ENCODE measurements around the gene RPS6KB2. TPM values are rescaled to one million over a fixed set of nuclear protein-coding genes. Genes with fewer than 3 reads are reported as not detected.

The RPS6KB2 gene
- total and polyA plus RNA-seq, 2 donors (not counting 3 experiments of a cell fraction or from before 2014, with no cell fraction given) = 53.8 to 60.0 TPM

DNA sequence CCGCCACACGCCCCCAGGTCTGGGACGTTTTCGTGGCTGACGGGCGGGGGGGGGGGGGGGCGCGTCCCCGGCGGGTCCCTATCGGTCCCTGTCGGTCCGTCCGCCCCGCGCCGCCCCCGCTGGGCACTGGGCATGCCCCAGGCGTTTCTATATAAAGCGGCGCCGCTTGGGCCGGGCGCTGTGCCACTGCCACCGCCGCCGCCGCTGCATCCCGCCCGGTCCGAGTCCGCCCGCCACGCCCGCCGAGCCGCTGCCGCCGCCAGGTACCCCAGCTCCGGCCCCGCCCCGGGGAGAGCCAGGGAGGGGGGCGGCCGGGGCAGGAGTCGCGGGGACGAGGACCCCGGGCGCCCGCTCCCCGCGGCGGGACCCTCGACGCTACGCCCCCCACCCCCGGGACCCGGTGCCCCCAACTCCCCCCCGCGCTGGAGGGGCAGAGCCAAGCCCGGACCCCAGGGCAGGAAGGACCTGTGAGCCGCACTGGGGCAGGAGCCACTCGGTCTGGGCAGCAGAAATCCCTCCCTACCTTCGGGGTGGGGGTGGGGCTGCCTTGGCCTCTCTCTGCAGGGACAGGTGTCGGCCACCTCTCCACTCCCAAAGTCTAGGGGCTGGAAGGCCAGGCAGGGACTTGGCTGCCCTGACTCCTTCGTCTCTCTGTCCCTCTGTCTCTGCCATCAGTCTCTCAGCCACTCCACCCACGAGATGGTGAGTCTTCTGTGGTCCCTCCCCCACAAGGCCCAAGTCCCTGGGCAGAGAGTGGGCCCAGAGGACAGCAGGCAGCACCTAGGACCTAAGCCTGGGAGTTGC lies 12.6 kb upstream of the RPS6KB2 start, which contains the start of gene CARNS1:
CARNS1 (plus strand) TSS at position 178 of the 804 bp plus-strand sequence; CDS start at position 700, 522 bp downstream.
- H3K4me3 ChIP-seq (replicated peaks in 1 of 3; ENCODE audit: insufficient read depth in 1 of 3, low read depth in 1 of 3, low read length in 3 of 3) = no peak within 1 kb of the TSS
- BruUV-seq (replicated peaks) = no TSS peak
- H3K9ac ChIP-seq (replicated peaks; ENCODE audit: extremely low read depth, insufficient read depth, low read length) = no peak within 1 kb of the TSS
- ChIA-PET POLR2A (no interaction called here), CTCF (no interaction called here)
- no peaks in the 10 kb centered on the region for H4K20me1 ChIP-seq (replicated peaks; ENCODE audit: control insufficient read depth, extremely low read depth, insufficient read depth, low read length)
- H3K9me3 ChIP-seq (replicated peaks; ENCODE audit: control insufficient read depth, insufficient read depth, low read length) = no peaks in the 10 kb centered on the region
- no peak for FAIRE-seq
- H2AFZ ChIP-seq (ENCODE audit: low read depth, low read length) = no peak within 1 kb of the TSS
- H3K27ac ChIP-seq (ENCODE audit: insufficient read depth, low read depth, low read length) = no peak within 1 kb of the TSS
- peaks cover 0 to 12% of the 10 kb centered on the region in 2 experiments for H3K27me3 ChIP-seq (ENCODE audit: control insufficient read depth in 2 of 2, insufficient read depth in 2 of 2, low read length in 2 of 2)
- H3K4me1 ChIP-seq (ENCODE audit: control insufficient read depth, extremely low read depth, insufficient read depth, low read length) = peaks cover 4% of the 10 kb centered on the region
- H3K79me2 ChIP-seq (ENCODE audit: control insufficient read depth, insufficient read depth, low read length) = no peaks in the 10 kb centered on the region
- no peak for TF ChIP-seq POLR2AphosphoS5 (IDR thresholded peaks at IDR 0.05; ENCODE audit: insufficient read depth, low read depth, low read length)
- no peak for TF ChIP-seq GATA2 (IDR thresholded peaks at IDR 0.05; ENCODE audit: insufficient read depth, insufficient read length, low read depth, low read length)
- no peak for TF ChIP-seq FOS (IDR thresholded peaks at IDR 0.05; ENCODE audit: borderline replicate concordance, insufficient read depth, low read length)
- H3K36me3 ChIP-seq (ENCODE audit: control insufficient read depth in 2 of 2, extremely low read depth in 1 of 2, insufficient read depth in 2 of 2, low read length in 2 of 2) = no peaks in the 10 kb centered on the region
- H3K4me2 ChIP-seq (ENCODE audit: insufficient read depth, low read length) = no peak within 1 kb of the TSS
- no peak for DNase-seq (ENCODE audit: low read depth, low spot score)
- H3K9me1 ChIP-seq (replicated peaks; ENCODE audit: control insufficient read depth, extremely low read depth, insufficient read depth, low read length) = no peaks in the 10 kb centered on the region
- dilution Hi-C loops (cut with MboI; ENCODE audit: extremely low pct_ligation_motif_present, low sequenced_read_pairs) (no loop called here), intact Hi-C loops (cut with micrococcal nuclease) (no loop called here)

- dilution Hi-C loops (cut with MboI; ENCODE audit: extremely low pct_ligation_motif_present, low sequenced_read_pairs) = no loop called here
- no TSS peak for BruUV-seq (replicated peaks)
- peaks cover 4% of the 10 kb centered on the region for H3K4me1 ChIP-seq (ENCODE audit: control insufficient read depth, extremely low read depth, insufficient read depth, low read length)
- TF ChIP-seq FOS (IDR thresholded peaks at IDR 0.05; ENCODE audit: borderline replicate concordance, insufficient read depth, low read length) (no peak), POLR2AphosphoS5 (IDR thresholded peaks at IDR 0.05; ENCODE audit: insufficient read depth, low read depth, low read length) (no peak), MYC (IDR thresholded peaks at IDR 0.05; ENCODE audit: low read depth, low read length) (no peak), JUN (IDR thresholded peaks at IDR 0.05; ENCODE audit: borderline replicate concordance, insufficient read depth, insufficient read length, low read depth) (no peak), EZH2 (IDR thresholded peaks at IDR 0.05; ENCODE audit: borderline replicate concordance, low read depth, low read length, severe bottlenecking) (no peak), GATA2 (IDR thresholded peaks at IDR 0.05; ENCODE audit: insufficient read depth, insufficient read length, low read depth, low read length) (no peak), MAX (IDR thresholded peaks at IDR 0.05; ENCODE audit: insufficient read depth, insufficient read length) (no peak), POLR2A (IDR thresholded peaks at IDR 0.05; ENCODE audit: low read depth, low read length) (no peak)
- TF ChIP-seq, protein P1, sequence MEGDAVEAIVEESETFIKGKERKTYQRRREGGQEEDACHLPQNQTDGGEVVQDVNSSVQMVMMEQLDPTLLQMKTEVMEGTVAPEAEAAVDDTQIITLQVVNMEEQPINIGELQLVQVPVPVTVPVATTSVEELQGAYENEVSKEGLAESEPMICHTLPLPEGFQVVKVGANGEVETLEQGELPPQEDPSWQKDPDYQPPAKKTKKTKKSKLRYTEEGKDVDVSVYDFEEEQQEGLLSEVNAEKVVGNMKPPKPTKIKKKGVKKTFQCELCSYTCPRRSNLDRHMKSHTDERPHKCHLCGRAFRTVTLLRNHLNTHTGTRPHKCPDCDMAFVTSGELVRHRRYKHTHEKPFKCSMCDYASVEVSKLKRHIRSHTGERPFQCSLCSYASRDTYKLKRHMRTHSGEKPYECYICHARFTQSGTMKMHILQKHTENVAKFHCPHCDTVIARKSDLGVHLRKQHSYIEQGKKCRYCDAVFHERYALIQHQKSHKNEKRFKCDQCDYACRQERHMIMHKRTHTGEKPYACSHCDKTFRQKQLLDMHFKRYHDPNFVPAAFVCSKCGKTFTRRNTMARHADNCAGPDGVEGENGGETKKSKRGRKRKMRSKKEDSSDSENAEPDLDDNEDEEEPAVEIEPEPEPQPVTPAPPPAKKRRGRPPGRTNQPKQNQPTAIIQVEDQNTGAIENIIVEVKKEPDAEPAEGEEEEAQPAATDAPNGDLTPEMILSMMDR (IDR thresholded peaks at IDR 0.05; ENCODE audit: extremely low read depth in 1 of 2, insufficient read depth in 1 of 2, low read depth in 1 of 2, low read length in 2 of 2) = no peak
- H3K9me3 ChIP-seq (replicated peaks; ENCODE audit: control insufficient read depth, insufficient read depth, low read length) = no peaks in the 10 kb centered on the region
- no peak overlapping the region for H3K4me2 ChIP-seq (ENCODE audit: insufficient read depth, low read length)
- H3K36me3 ChIP-seq (ENCODE audit: control insufficient read depth in 2 of 2, extremely low read depth in 1 of 2, insufficient read depth in 2 of 2, low read length in 2 of 2) = no peaks in the 10 kb centered on the region
- no peak overlapping the region for H3K9ac ChIP-seq (replicated peaks; ENCODE audit: extremely low read depth, insufficient read depth, low read length)
- FAIRE-seq (no peak), DNase-seq (ENCODE audit: low read depth, low spot score) (peak; percentile 18)
- H3K4me3 ChIP-seq (replicated peaks in 1 of 3; ENCODE audit: insufficient read depth in 1 of 3, low read depth in 1 of 3, low read length in 3 of 3) = no peak overlapping the region
- no peaks in the 10 kb centered on the region for H3K9me1 ChIP-seq (replicated peaks; ENCODE audit: control insufficient read depth, extremely low read depth, insufficient read depth, low read length)
- no peak overlapping the region for H2AFZ ChIP-seq (ENCODE audit: low read depth, low read length)
- ChIA-PET CTCF (no interaction called here), POLR2A (no interaction called here)
- H4K20me1 ChIP-seq (replicated peaks; ENCODE audit: control insufficient read depth, extremely low read depth, insufficient read depth, low read length) = no peaks in the 10 kb centered on the region
- peaks cover 0 to 10% of the 10 kb centered on the region in 2 experiments for H3K27me3 ChIP-seq (ENCODE audit: control insufficient read depth in 2 of 2, insufficient read depth in 2 of 2, low read length in 2 of 2)
- intact Hi-C loops (cut with micrococcal nuclease) = no loop called here
- H3K79me2 ChIP-seq (ENCODE audit: control insufficient read depth, insufficient read depth, low read length) = no peaks in the 10 kb centered on the region
- H3K27ac ChIP-seq (ENCODE audit: insufficient read depth, low read depth, low read length) = no peak overlapping the region
Observed at GRCh38 chr11:67416416-67417335, 11.6 kb upstream of the RPS6KB2 start.

Measured in endothelial cell of umbilical vein (primary cell).